Hematopoietic multipotent progenitor cell treated with erythropoietin and hydrocortisone succinate and interleukin-3 and kit ligand, for 4 days (in vitro differentiated cells): ENCODE measurements around the gene BST2.

Experiments used
- DNase-seq: peaks from one replicate; pipeline ENCODE4 v3.0.0-alpha.2; 2015

Gene BST2

DNA sequence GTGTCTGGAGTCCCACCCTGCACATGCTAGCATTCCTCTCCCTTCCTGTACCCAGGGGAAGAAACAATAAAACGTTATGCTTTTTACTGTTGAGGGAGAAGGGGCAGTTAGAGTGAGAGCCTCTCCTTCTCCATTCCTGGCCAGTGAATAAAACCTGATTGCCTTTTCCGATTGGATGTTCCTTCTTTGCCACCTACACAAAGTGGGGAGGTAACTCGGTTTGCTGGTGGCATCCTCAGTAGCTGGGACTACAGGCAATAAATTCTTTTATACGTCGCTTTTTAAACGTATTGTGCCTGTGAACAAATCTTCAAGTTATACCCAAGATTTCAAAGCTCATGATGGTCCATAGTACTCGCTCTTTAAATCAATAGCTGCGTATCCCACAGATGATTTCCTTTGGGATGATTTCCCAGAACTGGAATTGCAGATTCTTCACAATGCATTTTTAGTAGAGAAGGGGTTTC lies 13.8 kb upstream of the BST2 start:
- DNase-seq = no peak

DNA sequence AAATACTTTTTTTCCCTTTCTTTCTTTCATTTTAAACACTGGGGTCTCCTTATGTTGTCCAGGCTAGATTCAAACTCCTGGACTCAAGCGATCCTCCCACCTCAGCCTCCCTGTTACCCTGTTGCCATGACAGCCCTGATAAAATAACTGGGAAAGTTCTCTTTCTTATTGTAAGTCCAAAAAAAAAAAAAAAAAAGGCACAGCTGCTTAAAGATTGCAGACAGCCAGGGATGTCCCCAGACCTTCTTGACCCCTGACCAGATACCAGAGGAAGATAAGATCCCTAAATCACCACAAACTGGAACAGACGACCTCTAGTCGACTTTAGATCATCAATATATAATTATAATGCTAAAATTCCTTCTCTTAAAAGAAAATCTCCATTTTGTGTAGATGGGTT lies 13.3 kb upstream of the BST2 start:
- no peak for DNase-seq

DNA sequence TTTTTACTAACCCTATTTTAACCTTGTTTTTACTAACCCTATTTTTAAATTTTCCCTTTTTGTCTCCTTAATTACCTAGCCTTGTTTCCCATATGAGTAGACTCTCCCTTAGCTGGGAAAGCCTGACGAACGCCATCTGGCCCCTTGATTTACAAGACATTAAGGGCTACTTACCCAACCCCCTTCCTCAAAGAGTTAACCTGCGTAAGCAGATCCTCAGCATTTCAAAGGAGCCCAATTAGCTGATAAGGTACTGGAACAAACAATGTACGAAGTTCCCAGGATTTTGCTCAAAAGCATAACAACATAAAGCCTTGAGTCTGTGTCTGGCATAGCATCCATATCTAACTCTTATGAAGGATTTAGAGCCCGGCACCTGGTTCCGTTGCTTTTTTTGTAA lies 9.7 kb upstream of the BST2 start:
- no peak for DNase-seq

DNA sequence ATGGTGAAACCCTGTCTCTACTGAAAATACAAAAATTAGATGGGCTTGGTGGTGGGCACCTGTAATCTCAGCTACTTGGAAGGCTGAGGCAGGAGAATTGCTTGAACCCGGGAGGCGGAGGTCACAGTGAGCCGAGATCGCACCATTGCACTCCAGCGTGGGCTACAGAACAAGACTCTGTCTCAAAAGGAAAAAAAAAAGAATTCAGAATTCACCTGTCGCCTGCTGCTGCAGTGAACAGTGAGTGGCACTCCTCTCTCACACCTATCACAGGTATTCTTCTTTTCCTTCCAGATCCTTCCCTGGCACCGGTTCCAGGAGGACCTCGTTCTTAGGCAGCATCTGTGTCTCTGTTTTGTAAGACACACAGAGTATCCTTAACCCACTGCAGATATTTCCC lies 8.7 kb upstream of the BST2 start:
- DNase-seq = no peak

DNA sequence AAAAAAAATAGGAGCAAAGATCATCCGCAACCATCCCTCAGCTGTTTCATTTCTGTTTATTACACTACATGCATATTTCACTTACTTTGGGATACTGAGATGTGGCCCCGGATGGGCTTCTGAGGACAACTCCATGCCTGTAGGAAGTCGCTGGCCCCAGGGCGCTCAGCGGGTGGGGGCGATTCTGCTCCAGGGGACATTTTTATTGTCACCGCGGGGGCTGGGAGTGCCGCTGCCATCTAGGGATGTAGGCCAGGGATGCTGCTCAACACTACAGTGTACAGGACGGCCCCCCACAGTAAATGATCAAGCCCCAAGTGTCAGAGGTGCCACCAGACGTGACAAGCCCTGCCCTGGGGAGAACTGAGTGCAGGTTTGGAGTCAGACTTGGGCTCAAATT lies 6.4 kb upstream of the BST2 start:
- DNase-seq = no peak

DNA sequence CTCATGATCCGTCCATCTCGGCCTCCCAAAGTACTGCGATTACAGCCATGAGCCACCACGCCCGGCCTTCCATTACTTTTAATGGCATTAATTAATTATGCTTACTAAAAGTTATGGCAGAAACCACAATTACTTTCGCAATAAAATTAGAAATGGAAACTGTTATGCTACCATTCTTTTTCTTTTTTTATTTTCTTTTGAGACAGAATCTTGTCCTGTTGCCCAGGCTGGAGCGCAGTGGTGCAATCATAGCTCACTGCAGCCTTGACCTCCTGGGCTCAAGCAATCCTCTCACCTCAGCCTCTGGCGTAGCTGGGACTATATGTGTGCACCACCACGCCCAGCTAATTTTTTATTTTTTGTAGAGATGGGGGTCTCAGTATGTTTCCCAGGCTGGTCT lies 4.6 kb upstream of the BST2 start:
- no peak for DNase-seq

DNA sequence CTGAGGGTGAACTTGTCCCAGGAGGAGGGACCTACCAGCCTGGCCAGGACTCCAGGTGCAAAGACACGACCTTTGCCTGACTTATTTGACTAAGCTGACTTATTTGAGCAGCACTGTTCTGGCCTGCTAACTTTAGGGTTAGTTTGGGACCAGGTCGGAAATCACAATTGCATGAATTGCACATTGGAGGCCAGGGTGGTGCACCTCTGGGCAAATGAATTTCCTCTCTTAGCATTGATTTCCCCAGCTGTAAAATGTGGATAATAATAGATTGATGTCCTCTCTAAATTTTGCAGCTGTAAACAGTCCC lies 1.4 kb upstream of the BST2 start:
- DNase-seq = no peak

DNA sequence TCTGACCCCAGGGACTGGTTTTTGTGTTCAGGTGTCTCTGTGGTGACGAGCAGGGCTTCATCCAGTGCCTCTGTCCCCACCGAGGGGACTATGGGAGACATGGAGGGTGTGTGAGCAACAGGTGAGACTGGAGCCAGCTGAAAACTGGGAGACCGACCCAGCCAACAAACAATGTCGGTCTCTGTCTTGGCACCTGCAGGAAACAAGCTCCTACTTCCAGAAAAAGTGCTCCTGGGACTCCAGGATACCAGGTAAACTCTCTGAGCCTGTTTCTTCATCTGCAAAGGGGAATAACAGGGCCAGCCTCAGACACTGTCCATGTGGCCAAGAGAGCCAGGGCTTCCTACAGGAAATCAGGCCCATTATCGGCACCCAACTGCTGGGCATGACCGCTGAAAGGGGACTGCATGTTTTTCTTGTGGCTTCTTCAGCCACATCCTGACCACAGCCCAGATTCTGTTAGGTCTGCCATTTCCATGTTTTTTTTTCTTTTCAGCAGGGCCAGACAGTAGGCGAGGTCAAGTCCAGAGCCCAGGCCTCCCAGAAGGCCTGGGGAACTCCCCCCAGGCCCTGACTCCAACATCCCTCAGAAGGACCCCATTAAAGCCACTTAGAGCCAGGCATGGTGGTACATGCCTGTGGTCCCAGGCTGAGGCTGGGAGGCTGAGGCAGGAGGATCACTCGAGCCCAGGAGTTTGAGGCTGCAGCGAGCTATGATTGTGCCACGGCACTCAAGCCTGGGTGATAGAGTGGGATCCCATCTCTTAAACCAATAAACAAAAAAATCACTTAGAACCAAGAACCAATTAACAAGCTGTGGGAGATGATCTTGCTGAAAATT lies 836 bp upstream of the BST2 start:
- peak; percentile 93 for DNase-seq

DNA sequence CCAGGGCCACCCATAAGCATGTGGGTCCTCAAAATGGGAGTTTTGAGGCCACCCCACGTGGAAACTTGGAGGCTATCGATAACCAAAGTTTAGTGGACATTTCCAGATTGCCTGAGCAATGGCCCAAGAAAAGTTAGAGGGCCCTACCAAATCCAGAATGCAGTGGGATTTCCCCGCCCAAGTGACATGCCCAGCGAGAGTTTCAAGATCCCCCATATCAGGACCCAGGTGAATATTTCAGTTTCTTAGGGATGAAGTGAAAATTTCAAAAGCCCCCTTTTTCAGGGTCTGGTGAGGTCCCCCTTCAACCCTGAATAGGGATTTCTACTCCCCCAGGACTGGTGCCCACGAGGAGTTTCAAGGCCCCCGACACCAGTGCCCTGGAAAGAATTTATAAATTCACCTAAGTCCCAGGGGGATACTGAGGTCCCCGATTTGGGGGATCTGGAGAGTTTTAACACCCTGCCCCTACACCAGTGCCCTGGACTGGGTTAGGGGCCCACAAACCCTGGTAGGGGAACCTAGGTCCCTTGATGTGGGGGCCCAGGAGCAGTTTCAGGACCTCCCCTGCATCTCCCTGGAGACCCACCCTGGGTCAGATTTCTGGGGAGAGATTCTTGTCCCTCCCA lies 695 bp downstream of the BST2 start:
- no peak for DNase-seq

DNA sequence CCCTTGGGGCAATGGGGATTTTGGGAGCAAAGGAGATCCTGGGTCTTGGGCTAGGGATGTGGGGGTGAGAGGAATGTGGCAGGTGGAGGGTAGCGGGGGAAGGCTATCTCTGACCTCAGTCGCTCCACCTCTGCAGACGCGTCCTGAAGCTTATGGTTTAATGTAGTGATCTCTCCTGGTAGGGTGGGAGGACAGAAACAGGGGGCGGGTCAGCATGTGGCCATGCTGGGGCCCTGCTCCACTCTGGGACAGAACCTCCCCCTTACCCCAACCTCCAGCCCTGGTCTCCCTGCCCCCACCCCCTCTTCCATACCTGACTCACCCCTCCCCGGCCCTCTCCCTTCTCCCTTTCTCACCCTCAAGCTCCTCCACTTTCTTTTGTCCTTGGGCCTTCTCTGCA lies 1.4 kb downstream of the BST2 start:
- no peak for DNase-seq

DNA sequence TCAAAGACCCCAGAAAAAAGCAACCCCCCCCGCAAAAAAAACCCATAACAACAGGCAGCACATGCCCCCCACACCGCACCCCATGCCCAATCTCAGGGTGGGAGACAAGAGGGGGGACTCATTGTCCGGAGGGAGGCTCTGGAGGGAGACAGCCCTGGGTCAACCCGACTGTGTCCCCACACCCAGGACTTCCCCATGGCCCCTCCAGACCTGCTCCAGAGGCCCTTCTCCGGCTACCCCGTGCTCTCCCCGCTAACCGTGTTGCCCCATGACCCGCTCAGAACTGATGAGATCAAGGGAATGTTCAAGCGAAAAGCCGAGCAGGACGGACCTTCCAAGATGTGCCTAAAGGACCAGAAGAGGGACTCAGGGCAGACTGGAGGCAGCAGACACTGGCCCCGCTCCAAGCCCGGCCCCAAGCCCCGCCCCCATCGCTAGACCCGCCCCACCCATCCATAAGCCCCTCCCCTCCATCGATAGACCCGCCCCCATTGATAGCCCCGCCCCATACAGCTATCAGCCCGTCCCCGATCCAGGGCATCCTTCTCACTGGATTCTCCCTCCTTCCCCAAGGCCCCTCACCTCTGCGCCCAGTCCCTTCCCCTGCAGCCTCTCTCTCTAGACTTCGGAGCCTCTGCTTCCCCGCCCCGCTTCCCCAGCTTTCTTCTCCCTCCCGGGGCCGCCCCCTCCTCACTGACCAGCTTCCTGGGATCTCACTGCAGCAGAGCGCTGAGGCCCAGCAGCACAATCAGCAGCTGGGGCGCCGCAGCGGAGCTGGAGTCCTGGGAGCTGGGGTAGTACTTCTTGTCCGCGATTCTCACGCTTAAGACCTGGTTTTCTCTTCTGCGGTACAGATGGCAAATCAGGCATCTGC lies 2.2 kb downstream of the BST2 start:
- DNase-seq = peak; percentile 59

DNA sequence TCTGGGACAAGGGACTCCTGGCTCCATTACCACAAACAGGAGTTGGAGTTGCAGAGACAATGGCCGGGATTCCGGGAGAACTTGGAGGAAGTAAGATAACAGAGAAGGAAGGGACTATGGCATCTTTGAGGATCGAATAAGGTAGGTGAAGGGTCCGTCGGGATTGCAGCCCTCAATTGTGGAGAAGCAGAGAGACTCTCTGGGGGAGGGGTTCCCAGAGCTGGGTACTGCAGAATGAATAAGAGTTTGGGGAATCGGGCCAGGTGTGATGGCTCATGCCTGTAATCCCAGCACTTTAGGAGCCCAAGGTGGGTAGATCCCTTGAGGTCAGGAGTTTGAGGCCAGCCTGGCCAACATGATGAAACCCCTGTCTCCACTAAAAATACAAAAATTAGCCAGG lies 3.8 kb downstream of the BST2 start:
- DNase-seq = no peak

DNA sequence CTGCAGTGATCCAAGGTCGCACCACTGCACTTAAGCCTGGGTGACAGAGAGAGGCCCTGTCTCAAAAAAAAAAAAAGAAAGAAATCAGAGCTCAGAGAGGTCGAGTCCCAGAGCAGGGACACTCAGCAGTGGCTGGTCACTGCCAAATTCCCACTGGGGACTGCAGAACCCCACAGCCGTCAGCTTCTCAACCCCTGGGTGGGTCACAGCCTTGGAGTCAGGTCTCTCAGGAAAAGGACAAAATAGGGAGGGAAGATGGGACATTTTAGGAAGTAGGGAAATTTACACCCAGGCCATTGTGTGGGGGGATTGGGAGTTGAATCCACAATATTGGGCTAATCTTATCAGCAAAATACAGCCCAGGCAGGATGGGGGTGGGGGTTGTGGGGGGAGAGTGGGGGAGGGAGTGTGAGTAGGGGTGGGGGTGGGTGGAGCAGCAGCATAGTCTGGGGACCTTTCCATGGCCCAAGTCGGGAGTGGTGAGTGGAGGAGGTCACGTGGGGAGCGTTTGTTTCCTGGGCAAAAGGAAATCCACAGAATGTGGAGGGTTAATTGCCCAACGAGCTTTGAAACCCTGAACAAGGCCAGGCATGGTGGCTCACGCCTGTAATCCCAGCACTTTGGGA lies 6.4 kb downstream of the BST2 start:
- peak; percentile 59 for DNase-seq

DNA sequence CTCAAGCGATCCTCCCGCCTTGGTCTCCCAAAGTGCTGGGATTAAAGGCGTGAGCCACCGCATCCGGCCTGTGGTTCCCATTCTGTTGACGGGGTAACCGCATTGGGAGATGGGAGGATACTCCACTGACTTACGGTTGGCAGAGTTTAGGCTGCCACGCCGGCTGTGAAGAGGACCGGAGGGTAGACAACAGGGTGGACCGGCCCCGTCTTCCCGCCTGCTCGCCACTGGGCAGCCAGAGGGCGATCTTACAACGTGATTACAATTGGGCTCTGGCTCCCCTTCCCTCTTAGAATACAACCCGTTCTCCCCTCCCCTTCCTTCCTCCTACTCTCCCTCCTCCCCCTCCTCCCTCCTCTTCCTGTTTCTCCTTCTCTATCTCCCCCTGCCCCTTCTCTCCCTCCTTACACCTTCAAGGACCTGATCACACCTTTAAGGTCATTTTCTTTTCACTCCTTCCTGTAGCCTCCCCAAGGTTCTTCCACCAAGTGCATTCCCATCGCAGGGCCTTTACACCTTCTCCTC lies 10.5 kb downstream of the BST2 start:
- peak; percentile 90 for DNase-seq

DNA sequence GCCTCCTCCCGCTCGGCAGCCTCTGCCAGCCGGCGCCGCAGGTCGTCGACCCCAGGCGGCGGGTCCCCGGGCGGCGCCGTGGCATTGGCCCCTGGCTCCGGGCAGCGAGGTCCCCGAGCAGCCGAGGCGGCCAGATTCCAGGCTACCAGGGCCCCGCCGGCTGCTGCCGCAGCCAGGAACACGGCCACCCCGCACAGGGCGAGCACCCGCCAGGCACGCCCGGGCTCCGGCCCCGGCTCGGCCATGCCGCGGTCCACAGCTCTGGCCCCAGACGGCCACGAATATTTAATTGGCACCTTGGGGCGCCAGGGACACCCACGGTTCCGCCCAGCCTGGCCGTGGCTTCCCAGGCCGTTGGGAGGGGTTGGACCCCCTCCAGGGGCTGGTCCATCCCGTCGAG lies 11.5 kb downstream of the BST2 start, which contains the start of gene CCDC194:
Gene CCDC194 (minus strand): TSS at position 283 of the 400 bp plus-strand sequence. CDS start 38 bp downstream, at position 245.
- DNase-seq = no peak

DNA sequence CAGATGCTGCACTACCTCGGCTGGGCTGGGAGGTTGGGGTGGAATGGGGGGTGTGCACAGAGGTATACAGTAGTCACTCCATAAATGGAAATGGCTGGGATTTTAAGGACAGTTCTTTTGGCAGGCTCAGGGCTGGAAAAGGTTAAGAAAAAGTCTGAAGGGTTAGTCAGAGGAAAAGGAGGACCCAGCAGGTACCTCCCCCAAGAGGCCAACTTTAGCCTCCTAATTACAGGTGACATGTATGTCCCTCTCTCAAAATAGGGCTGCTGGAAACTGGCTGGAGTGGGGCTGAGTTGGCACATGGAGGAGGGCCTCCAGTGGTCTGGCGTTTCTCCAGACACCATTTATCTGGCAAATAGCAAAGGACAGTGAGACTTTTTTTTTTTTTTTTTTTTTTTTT lies 12.4 kb downstream of the BST2 start:
- peak; percentile 71 for DNase-seq

DNA sequence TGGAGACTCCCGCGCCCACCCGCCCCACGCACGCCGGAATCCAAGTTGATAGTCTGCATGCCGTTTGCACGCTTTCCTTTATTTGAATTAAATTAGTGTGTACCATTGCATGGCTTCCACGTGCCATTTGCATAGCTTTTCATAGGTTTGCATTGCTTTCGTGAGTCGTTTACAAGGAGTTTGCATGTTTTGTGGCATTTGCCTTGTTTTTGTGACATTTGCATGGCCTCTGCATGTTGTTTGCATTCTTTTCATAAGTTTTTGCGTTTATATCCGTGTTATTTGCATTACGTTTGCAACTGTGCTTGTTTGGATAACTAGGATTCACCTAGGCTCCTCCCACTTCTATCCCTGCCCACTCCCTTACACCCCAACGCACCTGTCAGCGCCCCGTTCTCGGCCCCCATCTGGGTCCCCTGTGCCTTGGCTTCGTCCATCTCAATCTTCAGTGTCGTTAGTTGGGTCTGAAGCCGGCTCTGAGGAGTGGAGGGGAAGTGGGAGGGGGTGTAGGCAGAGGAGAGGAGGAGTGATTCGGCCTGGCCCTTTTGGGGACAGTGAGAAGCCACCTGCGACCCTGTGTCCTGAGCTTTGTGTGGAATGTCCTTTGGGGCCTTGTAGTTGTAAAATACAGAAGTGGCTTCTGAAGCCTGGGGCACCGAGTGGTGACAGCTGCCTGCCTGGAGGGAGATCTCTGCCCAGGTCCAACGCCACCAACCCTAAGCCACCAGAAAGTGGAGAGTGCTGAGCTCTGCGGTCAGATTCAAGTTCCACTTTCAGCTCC lies 13.9 kb downstream of the BST2 start:
- DNase-seq = peak; percentile 72

DNA sequence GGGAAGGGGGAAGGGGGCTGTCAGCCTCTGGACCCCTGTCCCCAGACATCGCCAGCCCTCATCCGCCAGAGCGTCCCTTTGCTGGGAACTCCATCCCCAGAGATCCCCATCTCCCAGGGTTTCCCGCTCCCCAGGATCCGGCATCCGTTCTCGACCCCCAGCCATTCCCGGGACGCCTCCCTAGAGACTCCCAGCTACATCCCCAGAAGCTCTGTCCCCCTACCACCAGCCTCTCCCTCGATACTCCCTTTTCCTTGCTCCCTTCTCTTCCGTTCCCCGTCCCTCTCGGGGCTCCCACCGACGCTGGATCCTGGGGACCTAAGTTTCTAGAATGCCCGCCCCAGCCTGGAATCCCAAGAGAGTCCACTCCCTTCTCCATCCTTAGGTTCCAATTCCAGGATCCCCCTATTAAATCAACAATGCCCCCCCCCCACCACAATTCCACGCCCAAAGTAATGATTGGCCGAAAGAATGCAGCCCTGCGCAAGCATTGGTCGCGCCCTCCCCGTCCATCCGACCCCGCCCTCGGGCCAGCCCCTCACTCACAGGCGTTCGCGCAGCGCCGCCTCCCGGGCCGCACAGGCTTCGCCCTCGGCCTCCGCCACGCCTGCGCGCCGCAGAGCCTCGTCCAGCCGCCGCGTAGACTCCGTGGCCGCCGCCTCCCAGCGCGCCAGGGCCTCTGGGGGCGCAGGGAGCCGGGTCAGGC lies 14.6 kb downstream of the BST2 start:
- peak; percentile 97 for DNase-seq

DNA sequence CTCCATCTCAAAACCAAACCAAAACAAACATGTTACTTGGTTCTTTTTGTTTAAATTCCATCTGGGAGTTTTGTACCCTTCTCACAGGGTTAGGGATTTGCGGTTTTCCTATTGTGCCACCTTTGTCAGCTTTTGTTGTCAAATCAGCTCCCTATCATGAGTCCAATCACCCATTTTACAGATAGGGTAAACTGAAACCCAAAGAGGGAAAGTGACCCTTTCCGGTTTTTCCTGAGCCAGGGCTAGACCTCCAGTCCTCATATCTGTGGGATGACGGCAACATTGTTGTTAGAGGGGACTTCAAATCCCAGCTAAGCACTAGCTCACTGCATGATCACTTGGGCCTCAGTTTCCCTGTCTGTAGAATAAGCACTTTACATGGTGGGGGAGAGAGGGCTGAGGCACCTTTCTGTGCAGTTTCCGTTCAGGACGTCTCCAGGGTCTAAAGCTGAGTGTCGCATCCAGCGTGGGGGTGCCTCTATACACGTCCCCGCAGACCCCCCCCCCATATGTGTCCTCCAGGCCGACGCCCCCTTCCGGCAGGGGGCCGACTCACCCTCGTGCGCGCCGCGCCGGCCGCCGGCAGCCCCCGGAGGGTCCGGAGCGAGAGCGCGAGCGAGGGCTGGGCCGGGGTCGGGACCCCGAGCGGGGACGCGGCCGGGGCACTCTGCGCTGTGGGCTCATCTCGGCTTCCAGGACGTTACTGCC lies 15.3 kb downstream of the BST2 start:
- DNase-seq = no peak

DNA sequence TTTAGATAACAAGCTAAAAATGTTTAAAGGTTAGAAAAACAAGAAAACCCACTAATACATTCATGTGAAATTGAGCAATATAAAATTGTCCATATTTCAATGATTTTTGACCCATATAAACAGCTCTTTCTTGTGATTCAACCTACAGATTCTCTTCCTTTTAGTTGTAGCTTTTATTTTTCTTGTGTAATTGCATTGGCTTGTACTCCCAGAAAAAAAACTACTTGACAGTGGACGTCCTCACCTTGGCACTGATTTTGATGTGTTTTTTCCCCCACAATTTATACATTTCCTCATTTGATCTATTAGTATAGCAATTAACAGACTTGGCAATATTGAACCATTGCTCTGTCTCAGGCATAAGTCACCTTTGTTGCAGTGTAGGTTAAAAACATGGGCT lies 16.1 kb downstream of the BST2 start:
- no peak for DNase-seq
